GM12873 (cell line): ENCODE data around the gene C1orf74.

Experiments
- CTCF ChIP-seq: IDR thresholded peaks from 2 replicates; pipeline ENCODE4 v1.5.1; 2012; ENCODE audit warnings: low read depth, mild to moderate bottlenecking, moderate library complexity, low read length, control low read depth; ENCODE audit not compliant: insufficient read depth; ENCODE audit errors: missing control alignments

C1orf74 gene

GRCh38 chr1:209823143-209824041 lies 39.0 kb upstream of the C1orf74 start:
- TF ChIP-seq CTCF, result peak; percentile 70

GRCh38 chr1:209822706-209823105 lies 38.3 kb upstream of the C1orf74 start:
- no peak for TF ChIP-seq CTCF

GRCh38 chr1:209820986-209821385 lies 36.6 kb upstream of the C1orf74 start:
- TF ChIP-seq CTCF, result no peak

GRCh38 chr1:209819058-209819457 lies 34.7 kb upstream of the C1orf74 start:
- TF ChIP-seq CTCF, result no peak

GRCh38 chr1:209817691-209818090 lies 33.3 kb upstream of the C1orf74 start:
- TF ChIP-seq CTCF, result no peak

- no peak for TF ChIP-seq CTCF
Measured at GRCh38 chr1:209816923-209817322, 32.6 kb upstream of the C1orf74 start.

- TF ChIP-seq CTCF, result no peak
Measured at GRCh38 chr1:209815931-209816341, 31.6 kb upstream of the C1orf74 start.
